GM12878 (cell line): ENCODE results near the gene NAV1. TPM values are rescaled to one million over a fixed set of nuclear protein-coding genes. Genes with fewer than 3 reads are reported as not detected.

Experiments
- ATAC-seq: fragments of 200-7000 bp; cut with Tn5 transposase; 3 replicates; pipeline ENCODE4 v1.9.1; 2020; ENCODE audit warnings: mild to moderate bottlenecking, moderate library complexity
- BruUV-seq: library from RNA; stranded (reverse); fragments of 400-500 nt; replicated peaks from 2 replicates; lab custom pipeline; 2021; lab: Mats Ljungman, UMichigan
- CTCF ChIA-PET: fragments of 300-600 bp; sonication (Branson Sonifier 250); formaldehyde crosslinking; extraction: SDS; loops from one replicate; lab custom pipeline; 2021; ENCODE audit warnings: inconsistent platforms; lab: Yijun Ruan, JAX
- POLR2A ChIA-PET: fragments of 350-600 bp; formaldehyde crosslinking; extraction: SDS; loops from one replicate; lab custom pipeline; 2021; ENCODE audit warnings: inconsistent platforms; lab: Charles Lee
- RAD21 ChIA-PET: fragments of 300-600 bp; sonication (Branson Sonifier 250); formaldehyde crosslinking; loops from one replicate; lab custom pipeline; 2023; ENCODE audit warnings: antibody characterized with exemption; ENCODE audit not compliant: unreplicated experiment; lab: Charles Lee
- SMC1A ChIA-PET: fragments of 300-600 bp; sonication (Branson Sonifier 250); formaldehyde crosslinking; loops from one replicate; lab custom pipeline; 2023; ENCODE audit not compliant: unreplicated experiment, uncharacterized antibody; lab: Charles Lee
- DNase-seq: peaks from one replicate; pipeline ENCODE4 v3.0.0-alpha.2; 2011; ENCODE audit warnings: low read depth, low spot score
- FAIRE-seq: peaks from 3 replicates; lab custom pipeline; 2011; peaks lifted over from hg19 to GRCh38; lab: Jason Lieb, UNC
- H2AFZ ChIP-seq: 2 replicates; pipeline ENCODE4 v1.6.0; 2011; ENCODE audit warnings: low read depth, low read length, control low read depth; ENCODE audit not compliant: control insufficient read depth
- H3K27ac ChIP-seq: 2 replicates; pipeline ENCODE4 v1.5.1; 2011; ENCODE audit warnings: control low read depth; ENCODE audit not compliant: control insufficient read depth, insufficient read depth
- H3K27me3 ChIP-seq, 2 experiments: replicated peaks in 1 of 2; 2 replicates each; pipeline versions ENCODE4 v1.6.0 to v1.6.1; 2011; ENCODE audit warnings: low read length in 1 of 2; ENCODE audit not compliant: control insufficient read depth in 2 of 2, insufficient read depth in 2 of 2
- H3K36me3 ChIP-seq, 2 experiments: 2 replicates each; pipeline ENCODE4 v1.5.1; 2011; ENCODE audit warnings: low read length in 1 of 2; ENCODE audit not compliant: control insufficient read depth in 2 of 2, insufficient read depth in 2 of 2
- H3K4me1 ChIP-seq: 2 replicates; pipeline ENCODE4 v1.6.1; 2011; ENCODE audit warnings: mild to moderate bottlenecking, low read length, moderate library complexity, mixed read lengths; ENCODE audit not compliant: control insufficient read depth, insufficient read depth
- H3K4me2 ChIP-seq: 2 replicates; pipeline ENCODE4 v1.6.0; 2011; ENCODE audit warnings: control low read depth; ENCODE audit not compliant: control insufficient read depth, insufficient read depth
- H3K4me3 ChIP-seq: fragments of 200-600 bp; sonication (generic); 2 replicates; pipeline ENCODE4 v1.5.1; 2016
- H3K79me2 ChIP-seq: 2 replicates; pipeline ENCODE4 v1.6.0; 2011; ENCODE audit warnings: low read length; ENCODE audit not compliant: control insufficient read depth, insufficient read depth
- H3K9ac ChIP-seq: 2 replicates; pipeline ENCODE4 v1.8.0; 2011; ENCODE audit warnings: low read length, control low read depth, mixed read lengths; ENCODE audit not compliant: control insufficient read depth, insufficient read depth
- H3K9me3 ChIP-seq: replicated peaks from 3 replicates; pipeline ENCODE4 v1.5.1; 2011; ENCODE audit warnings: mild to moderate bottlenecking, low read length; ENCODE audit not compliant: control insufficient read depth, insufficient read depth
- H4K20me1 ChIP-seq: 2 replicates; pipeline ENCODE4 v1.6.0; 2011; ENCODE audit not compliant: control insufficient read depth, insufficient read depth
- CREB1 ChIP-seq: IDR thresholded peaks from 2 replicates; pipeline ENCODE4 v1.6.1; 2012; ENCODE audit warnings: low read depth, mild to moderate bottlenecking, inconsistent platforms
- EGR1 ChIP-seq, 2 experiments: IDR thresholded peaks; 1 replicate in 1 of 2; 2 replicates in 1 of 2; pipeline ENCODE4 v1.6.1; 2011 to 2012; ENCODE audit warnings: low read depth in 2 of 2, low read length in 2 of 2, borderline replicate concordance in 1 of 2, mild to moderate bottlenecking in 1 of 2, moderate library complexity in 1 of 2
- GATAD2B ChIP-seq: fragments of 450-650 bp; conservative IDR thresholded peaks from 2 replicates; pipeline ENCODE4 v1.6.1; 2017; ENCODE audit warnings: low read depth, mild to moderate bottlenecking, moderate library complexity
- HDAC6 ChIP-seq: fragments of 200-600 bp; sonication (generic); IDR thresholded peaks from one replicate; pipeline ENCODE4 v1.8.0; 2017; ENCODE audit warnings: antibody characterized with exemption; ENCODE audit not compliant: unreplicated experiment
- IKZF2 ChIP-seq, 2 experiments: fragments of 450-650 bp; IDR thresholded peaks; 2 replicates each; pipeline ENCODE4 v1.6.1; 2017; ENCODE audit warnings: mild to moderate bottlenecking in 2 of 2, moderate library complexity in 2 of 2
- IRF4 ChIP-seq: IDR thresholded peaks from 2 replicates; pipeline ENCODE4 v1.6.1; 2011; ENCODE audit warnings: low read depth, low read length
- MEF2B ChIP-seq: fragments of 450-650 bp; IDR thresholded peaks from 2 replicates; pipeline ENCODE4 v1.6.1; 2018; ENCODE audit warnings: mild to moderate bottlenecking, moderate library complexity; ENCODE audit not compliant: partially characterized antibody, poor library complexity, severe bottlenecking
- PAX5 ChIP-seq: IDR thresholded peaks from 2 replicates; pipeline ENCODE4 v1.6.1; 2011; ENCODE audit warnings: low read depth, low read length, borderline replicate concordance
- RAD21 ChIP-seq: IDR thresholded peaks from 2 replicates; pipeline ENCODE4 v1.6.1; 2011; ENCODE audit warnings: mild to moderate bottlenecking, low read depth, low read length, moderate library complexity; ENCODE audit not compliant: insufficient read depth
- RCOR1 ChIP-seq: conservative IDR thresholded peaks from 2 replicates; pipeline ENCODE4 v1.6.1; 2012; ENCODE audit warnings: low read depth, low read length, improper control_type of control experiment
- SMARCA5 ChIP-seq: fragments of 450-650 bp; IDR thresholded peaks from 2 replicates; pipeline ENCODE4 v1.6.1; 2017; ENCODE audit warnings: mild to moderate bottlenecking
- SUZ12 ChIP-seq: fragments of 200-600 bp; sonication (generic); IDR thresholded peaks from one replicate; pipeline ENCODE4 v1.6.1; 2018; ENCODE audit warnings: antibody characterized with exemption, mild to moderate bottlenecking; ENCODE audit not compliant: unreplicated experiment
- TBL1XR1 ChIP-seq: IDR thresholded peaks from 2 replicates; pipeline ENCODE4 v1.6.1; 2012; ENCODE audit warnings: low read depth, low read length, improper control_type of control experiment
- TCF3 ChIP-seq: IDR thresholded peaks from 2 replicates; pipeline ENCODE4 v1.6.1; 2012; ENCODE audit warnings: low read depth, mild to moderate bottlenecking, low read length, borderline replicate concordance; ENCODE audit not compliant: insufficient read depth
- ZNF622 ChIP-seq: fragments of 450-650 bp; IDR thresholded peaks from 2 replicates; pipeline ENCODE4 v1.6.1; 2017; ENCODE audit warnings: mild to moderate bottlenecking, inconsistent platforms
- WGBS: methylation state at CpG from one replicate; pipeline ENCODE4 v1.1.6; 2016; ENCODE audit warnings: low lambda C conversion rate; ENCODE audit not compliant: insufficient replicate concordance, insufficient coverage; ENCODE audit errors: missing lambda C conversion rate; 5-methylcytosine and 5-hydroxymethylcytosine counted together
- in situ Hi-C: fragments of 300-500 bp; cut with MboI; formaldehyde crosslinking; loops from 9 replicates; pipeline ENCODE4 v1.14.3; 2018; ENCODE audit warnings: mixed read lengths
- intact Hi-C: fragments of 100-400 bp; cut with micrococcal nuclease; formaldehyde crosslinking; loops from one replicate; pipeline ENCODE4 v1.14.2; 2022; ENCODE audit not compliant: unreplicated experiment
- polyA plus RNA-seq, 11 experiments: library from polyadenylated mRNA; depleted of rRNA in 4 of 11; unstranded in 6 of 11; stranded (reverse) in 5 of 11; fragments of >200 nt; fragmentation: Nextera tagmentation in 4 of 11; fragmentation: Illumina TruSeq in 1 of 11; extraction: Ambion mirVana in 4 of 11; extraction: Trizol in 1 of 11; gene quantifications; 1 replicate in 1 of 11; 2 replicates in 10 of 11; pipeline versions ENCODE4 v1.2.1 to v1.2.3, GENCODE V29; 2011 to 2016; ENCODE audit warnings: inconsistent platforms in 2 of 11, missing spikeins in 2 of 11, low read depth in 1 of 11
- total RNA-seq, 4 experiments: library from RNA; depleted of rRNA in 3 of 4; stranded (reverse); fragments of >200 nt in 3 of 4; fragmentation: Illumina TruSeq in 1 of 4; extraction: Trizol in 1 of 4; gene quantifications; 2 replicates each; pipeline versions ENCODE4 v1.2.1 to v1.2.3, GENCODE V29; 2013 to 2021
- TF ChIP-seq, protein P1 (sequence below), 3 experiments: IDR thresholded peaks in 2 of 3; conservative IDR thresholded peaks in 1 of 3; 2 replicates each; pipeline ENCODE4 v1.5.1; 2011; ENCODE audit warnings: low read depth in 3 of 3, low read length in 3 of 3, mild to moderate bottlenecking in 3 of 3, control low read depth in 2 of 3, moderate library complexity in 2 of 3, inconsistent platforms in 1 of 3, mixed read lengths in 1 of 3; ENCODE audit not compliant: control insufficient read depth in 2 of 3, insufficient read depth in 1 of 3; ENCODE audit errors: extremely low read depth in 1 of 3
- TF ChIP-seq, protein P2 (sequence below): fragments of 450-650 bp; conservative IDR thresholded peaks from 2 replicates; pipeline ENCODE4 v1.6.1; 2017; ENCODE audit warnings: mild to moderate bottlenecking, moderate library complexity
- TF ChIP-seq, protein P3 (sequence below): IDR thresholded peaks from 2 replicates; pipeline ENCODE4 v1.6.1; 2012; ENCODE audit warnings: low read length, inconsistent platforms

NAV1 gene
- total and polyA plus RNA-seq, 10 of the 15 experiments (the other 5 are each of a cell fraction or from before 2014, with no cell fraction given) = 0.04 to 1.3 (median 0.36) TPM

DNA sequence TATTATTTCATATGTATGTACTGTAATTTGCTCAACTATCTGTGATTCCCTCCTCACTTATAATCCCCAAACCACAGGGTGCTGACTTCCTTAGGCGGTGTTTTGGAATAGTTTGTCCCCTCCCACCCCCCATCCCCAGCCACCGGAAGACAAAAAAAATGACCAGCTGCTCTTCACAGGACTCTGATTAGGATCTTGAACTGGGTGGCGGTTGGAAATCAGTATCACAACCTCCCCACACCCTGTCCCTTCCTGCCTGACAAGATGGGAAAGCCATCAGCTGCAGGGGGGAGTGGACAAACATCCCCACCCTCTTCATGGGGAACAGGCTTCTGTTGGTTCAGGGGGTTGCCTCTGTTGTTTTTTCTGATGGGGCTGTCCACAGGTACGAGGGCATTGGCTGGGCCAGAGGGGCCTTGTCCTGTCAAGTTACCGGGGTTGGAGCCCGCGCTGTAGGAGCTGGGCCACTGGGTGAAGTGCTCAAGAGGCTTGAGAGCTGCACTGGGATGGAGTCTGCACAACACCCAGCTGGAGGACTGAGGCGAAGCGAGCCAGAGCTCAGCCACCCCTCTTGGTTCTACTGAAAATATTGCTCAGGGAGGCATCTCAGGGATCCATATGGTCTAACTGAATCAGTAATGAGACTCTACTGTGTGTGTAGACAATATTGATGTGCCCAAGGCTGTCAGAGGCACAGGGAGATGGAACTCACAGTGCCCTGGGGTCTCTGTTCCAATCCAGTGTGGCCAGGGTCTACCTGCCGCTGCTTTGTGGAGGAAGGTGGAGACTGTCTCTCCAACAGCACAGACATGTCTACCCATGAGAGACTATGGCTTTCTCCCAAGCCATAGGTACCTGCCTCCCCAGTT, 28.2 kb downstream of the NAV1 start:
- Histone ChIP-seq H3K4me2 (no peak overlapping the region), H3K27ac (no peak overlapping the region), H3K36me3 (no peaks in the 10 kb centered on the region), H3K79me2 (no peaks in the 10 kb centered on the region), H3K9me3 (no peaks in the 10 kb centered on the region), H3K4me1 (no peaks in the 10 kb centered on the region), H3K4me3 (no peak overlapping the region), H3K27me3 (no peaks in the 10 kb centered on the region; a peak in 2 of 4 replicates), H4K20me1 (no peaks in the 10 kb centered on the region), H3K9ac (no peak overlapping the region), H2AFZ (no peak overlapping the region)
- DNase-seq (no peak), ATAC-seq (no peak), FAIRE-seq (no peak)
- 46% methylated on average over 10 of the region's 10 CpGs for WGBS
- CTCF ChIA-PET = interaction anchor here (1.1 kb wide), 1 partner anchor 8 kb away, joined by 3 read pairs; no protein-coding TSS in a partner anchor
- in situ Hi-C loops = loop anchor here (10.0 kb wide), 1 partner anchor 218 kb away; no protein-coding TSS in a partner anchor
- SMC1A ChIA-PET = no interaction called here
- RAD21 ChIA-PET = no interaction called here
- TF ChIP-seq EGR1 (IDR thresholded peaks at IDR 0.05; ENCODE audit: borderline replicate concordance in 1 of 2, low read depth in 2 of 2, low read length in 2 of 2) (no peak), GATAD2B (no peak), MEF2B (no peak), TCF3 (no peak), CREB1 (no peak), PAX5 (no peak), HDAC6 (no peak), IKZF2 (IDR thresholded peaks at IDR 0.05) (no peak), TBL1XR1 (no peak), RCOR1 (no peak), SMARCA5 (no peak), ZNF622 (no peak), IRF4 (no peak), RAD21 (no peak), SUZ12 (no peak)
- TF ChIP-seq, protein P1, sequence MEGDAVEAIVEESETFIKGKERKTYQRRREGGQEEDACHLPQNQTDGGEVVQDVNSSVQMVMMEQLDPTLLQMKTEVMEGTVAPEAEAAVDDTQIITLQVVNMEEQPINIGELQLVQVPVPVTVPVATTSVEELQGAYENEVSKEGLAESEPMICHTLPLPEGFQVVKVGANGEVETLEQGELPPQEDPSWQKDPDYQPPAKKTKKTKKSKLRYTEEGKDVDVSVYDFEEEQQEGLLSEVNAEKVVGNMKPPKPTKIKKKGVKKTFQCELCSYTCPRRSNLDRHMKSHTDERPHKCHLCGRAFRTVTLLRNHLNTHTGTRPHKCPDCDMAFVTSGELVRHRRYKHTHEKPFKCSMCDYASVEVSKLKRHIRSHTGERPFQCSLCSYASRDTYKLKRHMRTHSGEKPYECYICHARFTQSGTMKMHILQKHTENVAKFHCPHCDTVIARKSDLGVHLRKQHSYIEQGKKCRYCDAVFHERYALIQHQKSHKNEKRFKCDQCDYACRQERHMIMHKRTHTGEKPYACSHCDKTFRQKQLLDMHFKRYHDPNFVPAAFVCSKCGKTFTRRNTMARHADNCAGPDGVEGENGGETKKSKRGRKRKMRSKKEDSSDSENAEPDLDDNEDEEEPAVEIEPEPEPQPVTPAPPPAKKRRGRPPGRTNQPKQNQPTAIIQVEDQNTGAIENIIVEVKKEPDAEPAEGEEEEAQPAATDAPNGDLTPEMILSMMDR (IDR thresholded peaks at IDR 0.05 in 2 of 3, conservative IDR thresholded peaks at IDR 0.05 in 1 of 3; ENCODE audit: control insufficient read depth in 2 of 3, extremely low read depth in 1 of 3, insufficient read depth in 1 of 3, low read depth in 3 of 3, low read length in 3 of 3) = no peak
- TF ChIP-seq, protein P2, sequence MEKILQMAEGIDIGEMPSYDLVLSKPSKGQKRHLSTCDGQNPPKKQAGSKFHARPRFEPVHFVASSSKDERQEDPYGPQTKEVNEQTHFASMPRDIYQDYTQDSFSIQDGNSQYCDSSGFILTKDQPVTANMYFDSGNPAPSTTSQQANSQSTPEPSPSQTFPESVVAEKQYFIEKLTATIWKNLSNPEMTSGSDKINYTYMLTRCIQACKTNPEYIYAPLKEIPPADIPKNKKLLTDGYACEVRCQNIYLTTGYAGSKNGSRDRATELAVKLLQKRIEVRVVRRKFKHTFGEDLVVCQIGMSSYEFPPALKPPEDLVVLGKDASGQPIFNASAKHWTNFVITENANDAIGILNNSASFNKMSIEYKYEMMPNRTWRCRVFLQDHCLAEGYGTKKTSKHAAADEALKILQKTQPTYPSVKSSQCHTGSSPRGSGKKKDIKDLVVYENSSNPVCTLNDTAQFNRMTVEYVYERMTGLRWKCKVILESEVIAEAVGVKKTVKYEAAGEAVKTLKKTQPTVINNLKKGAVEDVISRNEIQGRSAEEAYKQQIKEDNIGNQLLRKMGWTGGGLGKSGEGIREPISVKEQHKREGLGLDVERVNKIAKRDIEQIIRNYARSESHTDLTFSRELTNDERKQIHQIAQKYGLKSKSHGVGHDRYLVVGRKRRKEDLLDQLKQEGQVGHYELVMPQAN = no peak
- TF ChIP-seq, protein P3, sequence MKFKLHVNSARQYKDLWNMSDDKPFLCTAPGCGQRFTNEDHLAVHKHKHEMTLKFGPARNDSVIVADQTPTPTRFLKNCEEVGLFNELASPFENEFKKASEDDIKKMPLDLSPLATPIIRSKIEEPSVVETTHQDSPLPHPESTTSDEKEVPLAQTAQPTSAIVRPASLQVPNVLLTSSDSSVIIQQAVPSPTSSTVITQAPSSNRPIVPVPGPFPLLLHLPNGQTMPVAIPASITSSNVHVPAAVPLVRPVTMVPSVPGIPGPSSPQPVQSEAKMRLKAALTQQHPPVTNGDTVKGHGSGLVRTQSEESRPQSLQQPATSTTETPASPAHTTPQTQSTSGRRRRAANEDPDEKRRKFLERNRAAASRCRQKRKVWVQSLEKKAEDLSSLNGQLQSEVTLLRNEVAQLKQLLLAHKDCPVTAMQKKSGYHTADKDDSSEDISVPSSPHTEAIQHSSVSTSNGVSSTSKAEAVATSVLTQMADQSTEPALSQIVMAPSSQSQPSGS = no peak
- POLR2A ChIA-PET = no interaction called here
- no TSS peak for BruUV-seq
- intact Hi-C loops = no loop called here
